ENCODE data around the gene TCF7. TPM values are rescaled to one million over a fixed set of nuclear protein-coding genes. Genes with fewer than 3 reads are reported as not detected.

The TCF7 gene
- total RNA-seq = 1 to 10 TPM; 2.6 to 6.2 (median 5.1) TPM

DNA sequence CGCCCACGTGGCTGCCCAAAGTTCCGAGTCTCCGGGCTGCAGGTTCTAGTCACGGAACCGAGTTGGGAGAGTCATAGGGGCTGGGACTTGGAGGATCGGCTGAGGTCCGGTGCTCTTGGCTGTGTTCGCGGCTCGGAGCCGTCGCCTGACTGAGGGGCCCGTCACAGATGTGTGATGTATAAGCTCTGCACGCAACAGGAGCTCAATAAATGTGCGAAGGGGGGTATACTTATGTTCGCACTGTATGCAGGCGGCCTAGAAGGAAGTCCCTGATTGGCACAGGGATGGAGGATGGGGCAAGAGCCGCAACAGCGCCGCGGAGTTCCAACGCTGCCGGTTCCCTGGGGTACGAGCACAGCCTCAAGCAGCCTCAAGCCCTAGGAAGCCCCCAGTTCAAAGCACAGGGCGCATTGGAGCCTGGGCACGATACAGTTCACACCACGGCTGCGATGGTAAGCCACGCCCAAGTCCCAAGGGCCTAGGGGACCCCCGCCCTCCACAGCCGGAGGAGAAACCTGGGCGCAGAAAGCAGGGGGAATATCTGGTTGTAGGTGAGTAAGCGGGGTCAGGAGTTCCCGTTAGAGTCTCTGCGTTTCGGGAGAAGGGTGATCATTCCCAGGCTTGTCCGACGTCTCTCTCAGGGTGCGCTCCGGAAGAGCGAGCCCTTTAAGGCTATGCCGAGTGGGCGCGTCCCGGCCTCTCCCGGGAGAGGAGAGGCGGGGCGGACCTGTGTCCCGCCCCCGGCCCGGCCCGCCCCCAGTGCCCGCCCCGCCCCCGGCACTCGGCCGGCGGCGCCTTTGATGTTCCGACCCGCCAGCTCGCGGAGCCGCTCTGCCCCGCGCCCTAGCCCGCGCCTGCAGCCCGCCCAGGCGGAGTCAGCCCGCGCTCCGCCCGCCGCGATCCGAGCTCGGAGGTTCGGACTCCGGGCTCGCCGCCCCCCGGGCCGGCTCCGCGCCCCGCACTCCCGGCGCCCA is at the start of gene TCF7:
Gene TCF7, plus strand, starts transcription at position 780 of the 974 bp plus-strand sequence. CDS start 226 bp downstream, outside the sequence.
- TF ChIP-seq CTCF (IDR thresholded peaks at IDR 0.05) (no peak), POLR2A (IDR thresholded peaks at IDR 0.05) (no peak)
- peak; percentile 35 to 92 for DNase-seq (ENCODE audit: low spot score in 2 of 2)
- intact Hi-C loops (cut with DNase I; ENCODE audit: low total_unique reads) = no loop called here
- peak within 1 kb of the TSS; percentile 18 for H3K4me3 ChIP-seq (ENCODE audit: low read depth, poor library complexity, severe bottlenecking)
- 2% methylated on average over 42 to 53 of the region's 90 CpGs for WGBS, 2 donors

DNA sequence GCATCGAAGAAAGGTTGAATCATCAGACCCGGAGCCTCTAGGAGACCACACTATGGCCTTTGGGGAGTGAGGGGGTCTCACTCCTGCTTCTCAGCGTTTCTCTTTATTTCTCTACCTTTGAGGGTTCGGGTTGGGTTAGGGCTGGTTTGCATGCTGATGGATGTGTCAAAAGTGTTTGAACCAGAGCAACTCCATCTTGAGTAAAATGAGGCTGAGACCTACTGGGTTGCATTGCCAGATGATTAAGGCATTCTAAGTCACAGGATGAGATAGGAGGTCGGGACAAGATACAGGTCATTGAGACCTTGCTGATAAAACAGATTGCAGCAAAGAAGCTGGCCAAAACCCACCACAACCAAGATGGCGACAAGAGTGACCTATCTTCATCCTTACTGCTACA is 44.9 kb upstream of the TCF7 start:
- 89 to 92% methylated on average over 6 of the region's 6 CpGs for WGBS, 2 donors
- DNase-seq (ENCODE audit: low spot score in 2 of 2) = no peak
- no peak for TF ChIP-seq POLR2A (IDR thresholded peaks at IDR 0.05)
- TF ChIP-seq CTCF (IDR thresholded peaks at IDR 0.05) = no peak
- intact Hi-C loops (cut with DNase I; ENCODE audit: low total_unique reads) = no loop called here
- H3K4me3 ChIP-seq (ENCODE audit: low read depth, poor library complexity, severe bottlenecking) = no peak overlapping the region

DNA sequence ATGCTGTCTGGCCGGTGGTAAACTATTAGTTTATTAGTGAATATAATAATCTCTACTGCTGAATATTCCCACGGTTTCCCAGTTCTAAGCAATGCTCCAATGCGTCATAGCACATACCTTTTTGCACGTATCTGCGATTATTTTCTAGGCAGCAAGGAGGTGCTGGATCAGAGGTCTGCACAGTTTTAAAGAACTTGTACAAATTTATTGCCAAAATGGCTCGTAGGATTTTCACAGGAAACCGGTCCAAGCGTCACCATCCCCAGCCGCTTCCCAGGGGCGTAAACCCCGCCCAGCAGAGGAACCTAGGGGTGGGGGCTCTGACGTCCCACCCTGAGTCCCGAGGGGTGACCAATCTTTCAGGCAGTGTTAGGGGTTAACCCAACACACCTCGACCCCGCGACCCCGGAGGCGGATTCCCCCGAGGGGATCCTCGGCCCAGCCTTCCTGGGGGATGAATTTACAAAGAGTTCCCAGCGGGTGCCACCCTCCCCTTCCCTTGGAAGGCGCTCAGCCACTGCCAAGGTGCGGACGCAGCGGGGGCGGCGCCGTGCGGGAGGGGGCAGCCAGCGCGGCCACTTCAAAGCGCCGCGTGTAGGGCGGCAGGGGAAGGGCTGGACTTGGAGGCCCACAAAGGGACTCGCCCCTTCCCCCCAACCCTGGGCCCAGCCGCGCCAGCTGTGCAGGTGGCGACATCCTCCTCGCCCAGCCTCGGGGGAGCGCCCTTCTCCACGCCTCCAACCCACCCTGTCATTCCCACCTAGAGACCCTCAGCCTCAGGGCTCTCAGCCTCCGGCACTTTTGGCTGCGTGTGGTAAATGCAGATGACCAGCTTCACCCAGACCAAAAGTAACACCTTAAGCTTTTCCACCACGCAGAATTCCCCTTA is 43.5 kb upstream of the TCF7 start:
- no peak for DNase-seq (ENCODE audit: low spot score in 2 of 2)
- WGBS, 2 donors = 8 to 12% methylated on average over 34 to 46 of the region's 46 CpGs
- no peak overlapping the region for H3K4me3 ChIP-seq (ENCODE audit: low read depth, poor library complexity, severe bottlenecking)
- TF ChIP-seq CTCF (IDR thresholded peaks at IDR 0.05) (no peak), POLR2A (IDR thresholded peaks at IDR 0.05) (no peak)
- intact Hi-C loops (cut with DNase I; ENCODE audit: low total_unique reads) = no loop called here

DNA sequence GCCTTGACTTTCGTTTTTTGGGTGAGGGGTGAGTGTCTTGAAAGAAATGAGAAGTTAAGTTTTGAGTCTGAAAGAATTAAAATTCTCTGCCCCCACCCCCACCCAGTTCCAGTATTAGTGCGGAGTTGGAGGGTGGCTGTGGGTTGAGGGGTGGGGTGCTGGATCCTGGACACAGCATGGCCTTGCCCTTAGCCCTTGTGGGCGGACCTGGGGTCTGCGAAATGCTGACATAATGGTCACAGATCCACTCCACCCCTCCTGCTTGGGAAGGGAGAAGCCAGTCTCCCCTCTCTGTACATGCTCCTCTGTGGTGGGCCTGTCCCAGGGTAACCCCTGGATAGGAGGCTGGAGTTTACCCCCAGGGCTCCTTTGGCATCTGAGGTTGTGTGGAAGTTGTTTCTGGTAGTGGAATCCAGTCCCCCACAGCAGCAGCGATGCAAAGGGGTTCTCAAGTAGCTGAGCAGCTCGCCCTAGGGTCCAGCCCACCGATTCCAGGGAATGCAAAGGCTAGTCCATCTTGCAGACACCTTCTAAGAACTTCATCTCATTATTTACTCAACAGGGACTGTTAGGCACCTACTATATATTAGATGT is 42.8 kb upstream of the TCF7 start:
- TF ChIP-seq POLR2A (IDR thresholded peaks at IDR 0.05) (no peak), CTCF (IDR thresholded peaks at IDR 0.05) (no peak)
- H3K4me3 ChIP-seq (ENCODE audit: low read depth, poor library complexity, severe bottlenecking) = no peak overlapping the region
- WGBS, 2 donors = 82% methylated on average over 7 of the region's 7 CpGs
- no peak for DNase-seq (ENCODE audit: low spot score in 2 of 2)
- intact Hi-C loops (cut with DNase I; ENCODE audit: low total_unique reads) = no loop called here

GRCh38 chr5:134072471-134073210 is 41.8 kb upstream of the TCF7 start:
- TF ChIP-seq POLR2A (IDR thresholded peaks at IDR 0.05) (no peak), CTCF (IDR thresholded peaks at IDR 0.05) (no peak)
- no peak overlapping the region for H3K4me3 ChIP-seq (ENCODE audit: low read depth, poor library complexity, severe bottlenecking)
- DNase-seq (ENCODE audit: low spot score in 2 of 2) = no peak
- 87 to 93% methylated on average over 8 of the region's 8 CpGs for WGBS, 2 donors
- intact Hi-C loops (cut with DNase I; ENCODE audit: low total_unique reads) = no loop called here
